ENCODE results near the gene CACNA1C. TPM values are rescaled to one million over a fixed set of nuclear protein-coding genes. Genes with fewer than 3 reads are reported as not detected.

Gene CACNA1C
- polyA plus RNA-seq, 1 of the 3 experiments (the other 2 are of a cell fraction) = 1.5 TPM

DNA sequence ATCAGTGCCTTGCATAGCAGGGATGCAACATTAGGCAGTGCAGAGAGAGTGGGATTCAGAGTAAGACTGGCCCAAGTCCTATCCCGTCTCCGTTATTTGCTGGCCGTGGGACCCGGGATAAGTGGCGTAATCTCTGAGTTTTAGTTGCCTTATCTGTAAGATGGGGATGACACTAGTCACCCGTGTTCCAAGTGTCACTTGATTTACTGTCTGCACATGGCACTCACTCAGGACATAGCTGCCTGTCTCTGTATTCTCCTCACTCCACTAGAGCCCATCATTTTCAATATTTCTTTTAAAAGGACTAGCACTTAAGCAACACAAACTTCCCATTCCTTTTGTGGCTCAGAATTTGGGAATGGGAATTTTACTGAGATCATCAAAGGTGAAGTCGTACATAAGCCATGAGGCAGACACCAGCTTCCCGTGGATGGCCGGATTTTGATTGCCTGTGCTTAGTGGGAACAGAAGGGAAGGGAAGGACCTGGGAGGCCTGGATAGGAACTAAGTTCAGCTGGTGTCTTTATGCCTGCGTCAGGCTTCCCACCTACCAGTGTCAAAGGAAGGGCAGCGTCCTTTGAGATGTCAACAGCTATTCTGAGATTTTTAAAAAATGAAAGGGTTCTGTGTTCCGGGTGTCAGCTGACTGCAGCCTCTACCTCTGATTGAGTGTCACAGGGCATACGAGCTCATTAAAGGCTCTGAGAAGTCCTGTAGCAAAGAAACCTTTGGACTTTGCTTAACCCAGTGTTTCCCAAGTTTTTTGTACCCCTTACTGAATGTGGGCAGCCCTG lies 361.4 kb downstream of the CACNA1C start:
- ChIA-PET CTCF (interaction anchor here (1.5 to 2.3 kb wide), 2 partner anchors 9 to 169 kb away, joined by 4 to 5 read pairs; no protein-coding TSS in a partner anchor), POLR2A (no interaction called here)
- Histone ChIP-seq H2AFZ (ENCODE audit: low read depth) (no peak overlapping the region), H3K4me3 (ENCODE audit: low read depth in 2 of 2, low read length in 1 of 2) (no peak overlapping the region), H3K4me2 (no peak overlapping the region), H3K9me3 (no peaks in the 10 kb centered on the region), H3K79me2 (ENCODE audit: insufficient read depth) (no peaks in the 10 kb centered on the region), H3K9me2 (no peaks in the 10 kb centered on the region), H3K4me1 (ENCODE audit: control insufficient read depth in 1 of 2, insufficient read depth in 2 of 2, low read depth in 1 of 2, low read length in 1 of 2) (peaks cover 0 to 4% of the 10 kb centered on the region in 2 experiments; a peak in 1 of 4 replicates), H3F3A (replicated peaks; ENCODE audit: insufficient read depth) (no peaks in the 10 kb centered on the region), H3K27ac (ENCODE audit: low read depth in 2 of 2, low read length in 1 of 2) (no peak overlapping the region), H3K27me3 (ENCODE audit: insufficient read depth) (no peaks in the 10 kb centered on the region), H3K36me3 (replicated peaks in 1 of 2; ENCODE audit: control insufficient read depth in 1 of 2, insufficient read depth in 2 of 2, low read length in 1 of 2) (no peaks in the 10 kb centered on the region), H4K20me1 (ENCODE audit: insufficient read depth) (no peaks in the 10 kb centered on the region), H3K9ac (no peak overlapping the region)
- DNase-seq = no peak
- TF ChIP-seq NRF1 (IDR thresholded peaks at IDR 0.05; ENCODE audit: low read depth, low read length) (no peak), NFIC (IDR thresholded peaks at IDR 0.05; ENCODE audit: borderline replicate concordance) (no peak), EP300 (IDR thresholded peaks at IDR 0.05; ENCODE audit: borderline replicate concordance in 1 of 2, low read depth in 1 of 2, low read length in 1 of 2) (no peak), TCF12 (IDR thresholded peaks at IDR 0.05) (no peak)
- TF ChIP-seq, protein P1, sequence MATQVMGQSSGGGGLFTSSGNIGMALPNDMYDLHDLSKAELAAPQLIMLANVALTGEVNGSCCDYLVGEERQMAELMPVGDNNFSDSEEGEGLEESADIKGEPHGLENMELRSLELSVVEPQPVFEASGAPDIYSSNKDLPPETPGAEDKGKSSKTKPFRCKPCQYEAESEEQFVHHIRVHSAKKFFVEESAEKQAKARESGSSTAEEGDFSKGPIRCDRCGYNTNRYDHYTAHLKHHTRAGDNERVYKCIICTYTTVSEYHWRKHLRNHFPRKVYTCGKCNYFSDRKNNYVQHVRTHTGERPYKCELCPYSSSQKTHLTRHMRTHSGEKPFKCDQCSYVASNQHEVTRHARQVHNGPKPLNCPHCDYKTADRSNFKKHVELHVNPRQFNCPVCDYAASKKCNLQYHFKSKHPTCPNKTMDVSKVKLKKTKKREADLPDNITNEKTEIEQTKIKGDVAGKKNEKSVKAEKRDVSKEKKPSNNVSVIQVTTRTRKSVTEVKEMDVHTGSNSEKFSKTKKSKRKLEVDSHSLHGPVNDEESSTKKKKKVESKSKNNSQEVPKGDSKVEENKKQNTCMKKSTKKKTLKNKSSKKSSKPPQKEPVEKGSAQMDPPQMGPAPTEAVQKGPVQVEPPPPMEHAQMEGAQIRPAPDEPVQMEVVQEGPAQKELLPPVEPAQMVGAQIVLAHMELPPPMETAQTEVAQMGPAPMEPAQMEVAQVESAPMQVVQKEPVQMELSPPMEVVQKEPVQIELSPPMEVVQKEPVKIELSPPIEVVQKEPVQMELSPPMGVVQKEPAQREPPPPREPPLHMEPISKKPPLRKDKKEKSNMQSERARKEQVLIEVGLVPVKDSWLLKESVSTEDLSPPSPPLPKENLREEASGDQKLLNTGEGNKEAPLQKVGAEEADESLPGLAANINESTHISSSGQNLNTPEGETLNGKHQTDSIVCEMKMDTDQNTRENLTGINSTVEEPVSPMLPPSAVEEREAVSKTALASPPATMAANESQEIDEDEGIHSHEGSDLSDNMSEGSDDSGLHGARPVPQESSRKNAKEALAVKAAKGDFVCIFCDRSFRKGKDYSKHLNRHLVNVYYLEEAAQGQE (IDR thresholded peaks at IDR 0.05; ENCODE audit: low read depth, low read length) = no peak
- 57% methylated on average over 13 of the region's 13 CpGs for WGBS (ENCODE audit: low lambda C conversion rate)

DNA sequence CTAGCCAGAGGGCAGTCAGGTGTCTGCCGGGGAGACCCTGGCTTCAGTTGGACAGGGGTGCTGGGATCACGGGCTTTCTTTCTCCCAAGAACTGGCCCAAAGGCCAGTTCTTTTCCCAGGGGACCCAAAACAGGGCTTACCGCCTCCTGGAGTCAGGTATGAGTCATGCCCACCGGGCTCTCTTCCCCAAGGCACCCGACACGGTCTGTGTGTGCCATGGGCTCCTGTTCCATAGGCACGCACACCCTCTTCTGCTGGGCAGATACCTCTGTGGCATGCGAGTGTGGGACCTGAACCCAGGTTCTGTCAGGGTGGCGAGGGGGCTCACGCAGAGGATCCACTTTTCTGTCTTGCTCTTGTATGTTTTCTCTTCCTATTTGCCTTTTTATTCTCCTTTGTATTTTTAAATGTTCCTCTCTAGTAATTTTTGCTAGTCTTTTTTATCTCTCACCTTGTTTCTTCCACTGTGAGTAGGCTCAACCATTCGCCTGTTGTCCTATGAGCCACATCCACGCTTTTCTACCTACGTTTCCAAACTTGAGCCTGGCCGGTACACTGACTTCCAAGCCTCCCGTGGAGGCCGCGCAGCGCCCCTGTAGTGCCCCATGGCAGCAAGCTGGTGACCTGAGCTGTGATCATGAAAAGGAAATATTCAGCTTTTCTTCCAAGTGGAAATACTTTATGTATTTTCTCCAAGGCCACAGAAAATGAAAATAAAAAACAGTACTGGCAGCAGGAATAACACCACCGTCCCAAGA lies 362.2 kb downstream of the CACNA1C start:
- no peaks in the 10 kb centered on the region for H4K20me1 ChIP-seq (ENCODE audit: insufficient read depth)
- CTCF ChIA-PET = interaction anchor here (1.2 to 2.3 kb wide), 3 partner anchors 9 to 168 kb away, joined by 3 to 5 read pairs (median 4); no protein-coding TSS in a partner anchor
- H3K4me3 ChIP-seq (ENCODE audit: low read depth in 2 of 2, low read length in 1 of 2) = no peak overlapping the region
- no peaks in the 10 kb centered on the region for H3F3A ChIP-seq (replicated peaks; ENCODE audit: insufficient read depth)
- peaks cover 0 to 4% of the 10 kb centered on the region in 2 experiments; a peak in 1 of 4 replicates for H3K4me1 ChIP-seq (ENCODE audit: control insufficient read depth in 1 of 2, insufficient read depth in 2 of 2, low read depth in 1 of 2, low read length in 1 of 2)
- no peaks in the 10 kb centered on the region for H3K79me2 ChIP-seq (ENCODE audit: insufficient read depth)
- no peak overlapping the region for H3K27ac ChIP-seq (ENCODE audit: low read depth in 2 of 2, low read length in 1 of 2)
- no peak overlapping the region for H3K9ac ChIP-seq
- H3K9me3 ChIP-seq = no peaks in the 10 kb centered on the region
- no peaks in the 10 kb centered on the region for H3K9me2 ChIP-seq
- H2AFZ ChIP-seq (ENCODE audit: low read depth) = no peak overlapping the region
- POLR2A ChIA-PET = interaction anchor here (0.9 kb wide), 1 partner anchor 14 kb away, joined by 3 read pairs; no protein-coding TSS in a partner anchor
- no peaks in the 10 kb centered on the region for H3K36me3 ChIP-seq (replicated peaks in 1 of 2; ENCODE audit: control insufficient read depth in 1 of 2, insufficient read depth in 2 of 2, low read length in 1 of 2)
- no peaks in the 10 kb centered on the region for H3K27me3 ChIP-seq (ENCODE audit: insufficient read depth)
- no peak overlapping the region for H3K4me2 ChIP-seq
- 81% methylated on average over 13 of the region's 19 CpGs for WGBS (ENCODE audit: low lambda C conversion rate)
- no peak for DNase-seq
- TF ChIP-seq EP300 (IDR thresholded peaks at IDR 0.05; ENCODE audit: borderline replicate concordance in 1 of 2, low read depth in 1 of 2, low read length in 1 of 2) = no peak
- TF ChIP-seq, protein P2, sequence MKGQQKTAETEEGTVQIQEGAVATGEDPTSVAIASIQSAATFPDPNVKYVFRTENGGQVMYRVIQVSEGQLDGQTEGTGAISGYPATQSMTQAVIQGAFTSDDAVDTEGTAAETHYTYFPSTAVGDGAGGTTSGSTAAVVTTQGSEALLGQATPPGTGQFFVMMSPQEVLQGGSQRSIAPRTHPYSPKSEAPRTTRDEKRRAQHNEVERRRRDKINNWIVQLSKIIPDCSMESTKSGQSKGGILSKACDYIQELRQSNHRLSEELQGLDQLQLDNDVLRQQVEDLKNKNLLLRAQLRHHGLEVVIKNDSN (IDR thresholded peaks at IDR 0.05; ENCODE audit: borderline replicate concordance, low read depth) = no peak
- TF ChIP-seq, protein P1 (IDR thresholded peaks at IDR 0.05; ENCODE audit: low read depth, low read length) = no peak
- no peak for TF ChIP-seq FOXM1 (IDR thresholded peaks at IDR 0.05; ENCODE audit: low read depth)
- TF ChIP-seq MXI1 (IDR thresholded peaks at IDR 0.05; ENCODE audit: low read depth, low read length) = no peak
- TF ChIP-seq, protein P3, sequence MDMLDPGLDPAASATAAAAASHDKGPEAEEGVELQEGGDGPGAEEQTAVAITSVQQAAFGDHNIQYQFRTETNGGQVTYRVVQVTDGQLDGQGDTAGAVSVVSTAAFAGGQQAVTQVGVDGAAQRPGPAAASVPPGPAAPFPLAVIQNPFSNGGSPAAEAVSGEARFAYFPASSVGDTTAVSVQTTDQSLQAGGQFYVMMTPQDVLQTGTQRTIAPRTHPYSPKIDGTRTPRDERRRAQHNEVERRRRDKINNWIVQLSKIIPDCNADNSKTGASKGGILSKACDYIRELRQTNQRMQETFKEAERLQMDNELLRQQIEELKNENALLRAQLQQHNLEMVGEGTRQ (IDR thresholded peaks at IDR 0.05; ENCODE audit: borderline replicate concordance, low read depth, low read length) = no peak
- no peak for TF ChIP-seq ELF1 (IDR thresholded peaks at IDR 0.05)
- TF ChIP-seq, protein P4, sequence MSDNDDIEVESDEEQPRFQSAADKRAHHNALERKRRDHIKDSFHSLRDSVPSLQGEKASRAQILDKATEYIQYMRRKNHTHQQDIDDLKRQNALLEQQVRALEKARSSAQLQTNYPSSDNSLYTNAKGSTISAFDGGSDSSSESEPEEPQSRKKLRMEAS (IDR thresholded peaks at IDR 0.05; ENCODE audit: low read depth) = no peak
- TF ChIP-seq, protein P5, sequence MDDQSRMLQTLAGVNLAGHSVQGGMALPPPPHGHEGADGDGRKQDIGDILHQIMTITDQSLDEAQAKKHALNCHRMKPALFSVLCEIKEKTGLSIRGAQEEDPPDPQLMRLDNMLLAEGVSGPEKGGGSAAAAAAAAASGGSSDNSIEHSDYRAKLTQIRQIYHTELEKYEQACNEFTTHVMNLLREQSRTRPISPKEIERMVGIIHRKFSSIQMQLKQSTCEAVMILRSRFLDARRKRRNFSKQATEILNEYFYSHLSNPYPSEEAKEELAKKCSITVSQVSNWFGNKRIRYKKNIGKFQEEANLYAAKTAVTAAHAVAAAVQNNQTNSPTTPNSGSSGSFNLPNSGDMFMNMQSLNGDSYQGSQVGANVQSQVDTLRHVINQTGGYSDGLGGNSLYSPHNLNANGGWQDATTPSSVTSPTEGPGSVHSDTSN (IDR thresholded peaks at IDR 0.05) = no peak
- TF ChIP-seq JUND (IDR thresholded peaks at IDR 0.05) = no peak
- no peak for TF ChIP-seq TCF12 (IDR thresholded peaks at IDR 0.05)
